Heart left ventricle (tissue), 13 donors: ENCODE data around the gene PARVA.
"Not testable (repeated sequence)": the region's sequence is repeated elsewhere in the genome, so short reads cannot be mapped to it uniquely, and the experiment has no call there.

Source experiments
- POLR2A ChIP-seq, 2 donors: fragments of 450-650 bp; IDR thresholded peaks; one replicate each; pipeline ENCODE4 v1.6.1; 2017; ENCODE audit warnings: antibody characterized with exemption in 2 of 2, mild to moderate bottlenecking in 2 of 2, moderate library complexity in 2 of 2
- TF ChIP-seq, protein P1 (sequence below), 12 donors: fragments of 200-600 bp; sonication (generic) in 4 of 12; IDR thresholded peaks; one replicate each; pipeline versions ENCODE4 v1.5.0 to v1.8.0; 2018 to 2022; ENCODE audit warnings: antibody characterized with exemption in 12 of 12, mild to moderate bottlenecking in 5 of 12
- donor health status: ischemic (EF 13 %, LVEDD 7.1; RV severe dilation, severe dysfunction).
- donor health status: DM: no; HTN: yes; CAD: no.
- donor health status: DM: no; HTN: no; CAD: no.
- donor health status: ischemic (EF 25% LVEDD 6.9; RV normal size, moderate dysfunction).
- donor health status: ischemic (EF 25% LVEDD 5.7; RV mildly dilated, moderate dysfunction).
- donor health status: ischemic (EF 35%, LVEDD 5.7; RV mildly dilated, moderate dysfunction).
- donor health status: nonischemic (EF 11% LVEDD 7.7; RV severe dilation, severe dysfunction).
- donor health status: DM: yes; HTN: yes; CAD: no.
- donor health status: PGD.
- donor health status: ischemic (EF 29% LVEDD 5.4; RV normal size, mild dysfunction).
- donor health status: nonischemic (EF 23%, LVEDD 6.1; RV moderate dilation, normal function).

- not testable (repeated sequence) for TF ChIP-seq POLR2A (IDR thresholded peaks at IDR 0.05)
- TF ChIP-seq, protein P1, sequence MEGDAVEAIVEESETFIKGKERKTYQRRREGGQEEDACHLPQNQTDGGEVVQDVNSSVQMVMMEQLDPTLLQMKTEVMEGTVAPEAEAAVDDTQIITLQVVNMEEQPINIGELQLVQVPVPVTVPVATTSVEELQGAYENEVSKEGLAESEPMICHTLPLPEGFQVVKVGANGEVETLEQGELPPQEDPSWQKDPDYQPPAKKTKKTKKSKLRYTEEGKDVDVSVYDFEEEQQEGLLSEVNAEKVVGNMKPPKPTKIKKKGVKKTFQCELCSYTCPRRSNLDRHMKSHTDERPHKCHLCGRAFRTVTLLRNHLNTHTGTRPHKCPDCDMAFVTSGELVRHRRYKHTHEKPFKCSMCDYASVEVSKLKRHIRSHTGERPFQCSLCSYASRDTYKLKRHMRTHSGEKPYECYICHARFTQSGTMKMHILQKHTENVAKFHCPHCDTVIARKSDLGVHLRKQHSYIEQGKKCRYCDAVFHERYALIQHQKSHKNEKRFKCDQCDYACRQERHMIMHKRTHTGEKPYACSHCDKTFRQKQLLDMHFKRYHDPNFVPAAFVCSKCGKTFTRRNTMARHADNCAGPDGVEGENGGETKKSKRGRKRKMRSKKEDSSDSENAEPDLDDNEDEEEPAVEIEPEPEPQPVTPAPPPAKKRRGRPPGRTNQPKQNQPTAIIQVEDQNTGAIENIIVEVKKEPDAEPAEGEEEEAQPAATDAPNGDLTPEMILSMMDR (IDR thresholded peaks at IDR 0.05): not testable (repeated sequence)
Measured at GRCh38 chr11:12520576-12520975, 143.2 kb downstream of the PARVA start.
